ENCODE data around the gene HYCC1. TPM values are rescaled to one million over a fixed set of nuclear protein-coding genes. Genes with fewer than 3 reads are reported as not detected.

HYCC1 gene
- total RNA-seq, 1 experiment from 2014 or later = 126 TPM

GRCh38 chr7:22997871-22998518 lies 15.9 kb downstream of the HYCC1 start:
- no CpG with 5 or more reads among the region's 2 CpGs for WGBS (ENCODE audit: extremely low coverage, insufficient read length, low lambda C conversion rate)
- H3K27ac Mint-ChIP-seq = no peak overlapping the region; a peak in 1 of 7 replicates
- H3K79me1 ChIP-seq (ENCODE audit: insufficient read depth, low read depth, low read length, poor library complexity, severe bottlenecking) = no peaks in the 10 kb centered on the region

More at GRCh38 chr7:22997871-22998518, 15.9 kb downstream of the HYCC1 start:
- H4K20me1 ChIP-seq (ENCODE audit: control insufficient read depth, insufficient read depth, insufficient read length) = no peaks in the 10 kb centered on the region
- no peaks in the 10 kb centered on the region for H3K27me3 Mint-ChIP-seq (ENCODE audit: low read depth)
- no peak overlapping the region for H3K27ac ChIP-seq (ENCODE audit: insufficient read length, low read depth, low read length)
- H3K14ac ChIP-seq (ENCODE audit: insufficient read depth, low read length) = no peak overlapping the region
- peaks cover 9% of the 10 kb centered on the region; the same call in 1 of the 2 replicates for H3K4me1 ChIP-seq (ENCODE audit: insufficient read depth, low read length)
- H3K4me2 ChIP-seq (ENCODE audit: insufficient read depth, insufficient read length, low read length) = no peak overlapping the region
- H2AK5ac ChIP-seq (ENCODE audit: insufficient read length, low read length) = no peak overlapping the region
- DNase-seq = no peak
- H3K4me1 Mint-ChIP-seq = peaks cover 37 to 53% of the 10 kb centered on the region in 2 experiments
- no peaks in the 10 kb centered on the region for H3K9me3 ChIP-seq (ENCODE audit: control insufficient read depth, low read depth, low read length)
- no peak overlapping the region for H2AFZ ChIP-seq (ENCODE audit: low read length)
- H3K23me2 ChIP-seq (ENCODE audit: insufficient read length, low read depth, low read length, poor library complexity, severe bottlenecking) = no peaks in the 10 kb centered on the region
- H3K4ac ChIP-seq (ENCODE audit: low read depth, low read length) = no peak overlapping the region
- H4K5ac ChIP-seq (ENCODE audit: insufficient read length, low read depth, low read length) = no peak overlapping the region
- H3K56ac ChIP-seq (ENCODE audit: insufficient read length, low read depth, low read length) = no peak overlapping the region
- H3K4me3 Mint-ChIP-seq = no peak overlapping the region
- H4K8ac ChIP-seq (replicated peaks; ENCODE audit: insufficient read length, low read depth, low read length) = no peak overlapping the region
- no peak overlapping the region for H2BK20ac ChIP-seq (ENCODE audit: low read depth, low read length, poor library complexity, severe bottlenecking)
- H3K36me3 Mint-ChIP-seq (ENCODE audit: insufficient read depth in 1 of 3, low read depth in 3 of 3) = 0 out of 7 replicates have a peak, but pooled peaks cover 0 to 2% (median 0%) of the 10 kb centered on the region in 3 experiments
- no peak for TF ChIP-seq CTCF (conservative IDR thresholded peaks at IDR 0.05)
- H2BK12ac ChIP-seq (ENCODE audit: insufficient read length, low read depth, low read length) = no peak overlapping the region
- no peak overlapping the region for H3K23ac ChIP-seq (ENCODE audit: insufficient read length, low read depth, low read length)
- H3T11ph ChIP-seq (ENCODE audit: low read length) = no peak overlapping the region
- no peaks in the 10 kb centered on the region for H3K27me3 ChIP-seq (ENCODE audit: insufficient read depth, low read length)
- H3K79me2 ChIP-seq (ENCODE audit: insufficient read depth, low read length) = peaks cover 27% of the 10 kb centered on the region; the same call in 1 of the 2 replicates
- H2BK120ac ChIP-seq (ENCODE audit: low read depth, low read length, poor library complexity, severe bottlenecking) = no peak overlapping the region
- H3K18ac ChIP-seq (ENCODE audit: insufficient read length, low read depth, low read length) = no peak overlapping the region
- H3K9me3 Mint-ChIP-seq = no peaks in the 10 kb centered on the region
- no peak overlapping the region for H2BK5ac ChIP-seq (ENCODE audit: insufficient read length, low read length)
- no peak overlapping the region for H4K91ac ChIP-seq (ENCODE audit: insufficient read length, low read depth, low read length)
- no peak overlapping the region for H3K9ac ChIP-seq (ENCODE audit: extremely low read depth, insufficient read length, low read length)
- no peak overlapping the region for H2BK15ac ChIP-seq (ENCODE audit: low read depth, low read length)

All from H9 (cell line).